Left renal pelvis (tissue), 4 donors: ENCODE data around the gene NXN. TPM values are rescaled to one million over a fixed set of nuclear protein-coding genes. Genes with fewer than 3 reads are reported as not detected.
"Not testable (repeated sequence)": the region's sequence is repeated elsewhere in the genome, so short reads cannot be mapped to it uniquely, and the experiment has no call there.

Experiments
- DNase-seq, 4 donors: peaks; one replicate each; pipeline ENCODE4 v3.0.0-alpha.2; 2013; ENCODE audit warnings: low read depth in 4 of 4, low spot score in 3 of 4
- polyA plus RNA-seq, 4 donors: library from polyadenylated mRNA; unstranded; fragments of 120-200 nt; gene quantifications; one replicate each; pipeline ENCODE4 v1.2.1, GENCODE V29; 2013; ENCODE audit not compliant: insufficient read length in 4 of 4

Gene NXN
- polyA plus RNA-seq, 4 donors, result 18.1 to 38.8 (median 35.3) TPM

- no peak for DNase-seq
These were observed 109.7 kb downstream of the NXN start for GRCh38 chr17:869567-870525.

GRCh38 chr17:869086-869485 lies 110.5 kb downstream of the NXN start:
- DNase-seq, result no peak

- no peak for DNase-seq
These were observed 111.6 kb downstream of the NXN start for GRCh38 chr17:867896-868489.

- not testable (repeated sequence) for DNase-seq
These were observed 112.3 kb downstream of the NXN start for GRCh38 chr17:867238-867637.

- no peak for DNase-seq
These were observed 112.9 kb downstream of the NXN start for GRCh38 chr17:866568-867103.

- DNase-seq, result no peak
These were observed 115.3 kb downstream of the NXN start for GRCh38 chr17:864315-864714.

GRCh38 chr17:863880-864279 lies 115.7 kb downstream of the NXN start:
- DNase-seq, result no peak

GRCh38 chr17:862582-862981 lies 117.0 kb downstream of the NXN start:
- no peak for DNase-seq

GRCh38 chr17:861364-861763 lies 118.2 kb downstream of the NXN start:
- no peak for DNase-seq

GRCh38 chr17:860805-861204 lies 118.8 kb downstream of the NXN start:
- DNase-seq, result no peak

- DNase-seq, result no peak
These were observed 119.8 kb downstream of the NXN start for GRCh38 chr17:859824-860195.

GRCh38 chr17:859061-859823 lies 120.3 kb downstream of the NXN start:
- peak; percentile 59 to 79 (median 72) for DNase-seq

GRCh38 chr17:856149-856548 lies 123.4 kb downstream of the NXN start:
- no peak for DNase-seq

- DNase-seq, result no peak
These were observed 124.0 kb downstream of the NXN start for GRCh38 chr17:855569-855968.

GRCh38 chr17:852850-853249 lies 126.7 kb downstream of the NXN start:
- DNase-seq, result not testable (repeated sequence)

GRCh38 chr17:852349-852748 lies 127.2 kb downstream of the NXN start:
- DNase-seq, result no peak

- DNase-seq, result no peak
These were observed 127.7 kb downstream of the NXN start for GRCh38 chr17:851924-852323.

- no peak for DNase-seq
These were observed 128.5 kb downstream of the NXN start for GRCh38 chr17:850851-851763.

- DNase-seq, result no peak
These were observed 129.3 kb downstream of the NXN start for GRCh38 chr17:850086-850850.
